AG09319 (cell line): ENCODE data around the gene CLEC16A.
A peak's percentile ranks its signal among the peaks of the same experiment; 100 is the strongest.

ENCODE experiments used
- DNase-seq: peaks from one replicate; pipeline ENCODE4 v3.0.0-alpha.2; 2010; ENCODE audit warnings: low read depth; ENCODE audit errors: extremely low read depth
- CTCF ChIP-seq: IDR thresholded peaks from 2 replicates; pipeline ENCODE4 v1.5.1; 2011; ENCODE audit warnings: low read depth, mild to moderate bottlenecking, inconsistent platforms, low read length, moderate library complexity

CLEC16A gene

DNA sequence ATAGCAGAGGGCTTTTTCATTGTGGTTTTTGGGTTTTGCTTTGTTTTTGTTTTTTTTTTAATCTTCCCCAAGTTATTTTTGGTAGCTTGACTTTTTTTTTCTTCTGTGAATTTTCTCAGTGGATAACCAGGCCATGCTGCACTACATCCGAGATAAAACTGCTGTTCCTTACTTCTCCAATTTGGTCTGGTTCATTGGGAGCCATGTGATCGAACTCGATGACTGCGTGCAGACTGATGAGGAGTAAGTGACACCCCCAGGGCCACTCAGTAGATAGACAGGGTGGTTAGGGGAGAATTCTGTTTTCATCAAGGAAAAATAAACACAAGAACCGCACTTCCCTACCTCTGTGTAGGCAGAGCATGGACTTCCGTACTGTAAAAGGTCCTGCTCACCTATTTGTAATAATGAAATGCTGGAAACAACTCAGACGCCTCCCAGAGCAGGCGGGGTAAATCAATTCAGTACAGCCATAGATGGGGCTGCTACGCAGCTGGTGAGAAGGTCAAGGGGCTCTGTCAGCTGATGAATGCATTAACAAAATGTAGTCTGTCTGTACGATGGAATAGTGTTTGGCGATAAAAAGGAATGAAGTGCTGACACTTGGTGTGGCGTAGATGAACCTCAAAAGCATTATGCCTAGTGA is 28.6 kb downstream of the CLEC16A start:
- no peak for DNase-seq
- no peak for TF ChIP-seq CTCF

DNA sequence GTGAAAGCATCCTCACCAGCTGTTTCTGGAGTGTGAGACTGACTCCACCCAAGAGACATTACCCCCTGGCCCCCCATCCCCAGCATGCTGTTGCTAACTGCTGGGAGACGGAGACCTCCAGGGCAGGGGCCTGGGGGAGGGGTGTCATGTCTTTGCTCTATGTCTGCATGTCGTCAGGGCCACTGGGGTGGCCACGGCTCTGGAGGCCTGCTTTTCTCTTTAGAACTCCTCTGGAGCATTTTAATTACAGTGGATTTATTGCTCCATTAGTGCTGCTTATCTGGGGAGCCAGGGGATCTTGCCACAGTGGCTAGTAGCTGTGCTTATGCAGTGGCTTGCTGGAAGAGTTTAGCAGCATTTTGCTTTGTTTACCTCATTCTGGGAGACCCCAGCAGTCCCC is 32.3 kb downstream of the CLEC16A start:
- TF ChIP-seq CTCF: no peak
- no peak for DNase-seq

DNA sequence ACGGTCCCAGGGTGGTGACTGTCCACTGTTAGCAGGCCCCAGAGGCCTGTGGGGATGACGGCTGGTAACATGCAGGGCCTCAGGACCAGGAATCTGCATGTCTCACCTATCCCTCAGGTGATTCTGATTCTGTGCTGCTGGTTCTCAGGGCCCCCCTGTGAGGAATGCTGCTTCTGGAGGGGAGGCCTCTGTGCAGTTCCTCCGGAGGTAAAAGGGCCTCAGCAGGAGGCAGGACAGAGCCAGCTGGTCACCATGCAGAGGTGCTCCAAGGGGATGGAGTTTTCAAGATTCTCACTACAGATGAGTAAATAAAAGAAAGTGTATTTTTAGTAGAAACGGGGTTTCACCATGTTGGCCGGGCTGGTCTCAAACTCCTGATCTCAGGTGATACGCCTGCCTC is 33.8 kb downstream of the CLEC16A start:
- DNase-seq: no peak
- TF ChIP-seq CTCF: no peak

DNA sequence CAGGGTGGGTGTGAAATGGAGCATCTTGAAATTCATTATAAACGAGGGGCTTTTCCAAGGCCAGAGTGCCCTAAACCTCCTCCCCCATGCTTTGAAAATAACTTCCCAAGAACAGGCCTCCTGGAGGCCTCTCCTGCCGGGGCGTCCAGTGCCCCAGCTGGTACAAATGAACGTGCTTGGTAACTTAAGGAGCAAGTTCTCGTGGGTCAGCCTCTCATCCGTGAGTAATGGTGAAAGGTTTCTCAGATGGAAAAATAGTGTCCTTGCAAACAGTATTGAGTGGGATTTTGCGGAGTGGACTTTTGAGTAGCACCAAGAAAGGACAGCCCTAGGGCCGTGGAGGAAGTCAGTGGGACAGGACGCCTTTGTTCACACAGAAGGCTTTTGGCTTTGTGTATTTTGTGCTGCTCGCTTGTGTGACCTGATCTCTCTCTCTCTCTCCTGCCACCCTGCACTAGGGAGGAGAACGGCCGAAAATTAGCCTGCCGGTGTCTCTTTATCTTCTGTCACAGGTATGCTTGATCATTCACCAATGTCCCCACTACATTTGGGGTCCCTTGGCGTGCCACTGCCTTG is 34.6 kb downstream of the CLEC16A start:
- TF ChIP-seq CTCF: no peak
- no peak for DNase-seq

DNA sequence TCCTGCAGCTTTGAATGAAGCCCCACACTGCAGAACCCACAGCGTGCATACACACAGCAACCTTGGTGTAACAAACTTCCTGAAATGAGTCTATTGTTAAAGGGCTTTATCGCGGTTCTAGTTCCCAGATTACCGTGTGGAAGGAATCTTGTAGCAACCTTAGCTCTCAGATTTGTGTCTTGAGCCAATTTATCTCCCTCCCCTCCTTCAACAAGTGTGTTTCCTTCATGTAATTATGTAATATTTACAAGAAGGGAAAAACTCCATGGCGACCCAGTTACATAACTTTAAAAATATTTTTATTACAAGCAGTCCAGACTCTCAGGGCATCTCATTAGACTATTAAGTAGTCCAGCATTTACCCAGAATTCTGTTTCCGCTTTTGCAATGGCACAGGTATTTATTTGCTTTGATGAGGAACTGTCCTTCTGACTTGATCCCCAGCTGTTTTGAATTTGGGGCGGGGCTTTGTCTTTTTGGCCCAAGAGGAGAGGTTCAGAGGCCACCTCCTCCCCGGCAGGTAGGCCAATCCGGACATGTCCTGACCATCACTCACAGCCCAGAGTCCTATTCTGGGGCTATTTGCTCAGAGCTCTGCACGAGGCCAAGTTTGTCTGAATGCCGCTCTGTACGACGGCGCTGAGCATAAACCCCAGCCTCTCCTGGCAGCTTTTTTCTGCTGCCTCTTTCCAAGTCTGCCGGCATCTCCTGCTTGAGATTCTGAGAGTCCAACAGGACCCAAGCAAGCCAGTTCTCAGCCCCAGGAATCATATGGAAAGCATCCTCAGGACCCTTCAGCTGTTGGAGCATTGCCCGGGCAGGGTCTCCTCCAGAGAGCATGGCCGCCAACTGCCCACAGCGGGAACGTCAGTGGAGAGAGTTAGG is 35.6 kb downstream of the CLEC16A start:
- DNase-seq: no peak
- no peak for TF ChIP-seq CTCF

GRCh38 chr16:10980813-10981212 is 36.4 kb downstream of the CLEC16A start:
- no peak for DNase-seq
- no peak for TF ChIP-seq CTCF

- peak; percentile 37 for TF ChIP-seq CTCF
- no peak for DNase-seq
These were observed 37.4 kb downstream of the CLEC16A start for GRCh38 chr16:10981697-10982216.
